GM18951 (cell line): ENCODE measurements around the gene CLASP1.
"Not testable (repeated sequence)": the region's sequence is repeated elsewhere in the genome, so short reads cannot be mapped to it uniquely, and the experiment has no call there.

ENCODE experiments used
- POLR2A ChIP-seq: IDR thresholded peaks from 4 replicates; pipeline ENCODE4 v1.6.1; 2011; ENCODE audit warnings: mild to moderate bottlenecking; ENCODE audit not compliant: insufficient read length, insufficient read depth; ENCODE audit errors: extremely low read depth
- in situ Hi-C: fragments of 300-500 bp; cut with MboI; formaldehyde crosslinking; loops from one replicate; pipeline ENCODE4 v1.12.0; 2022; ENCODE audit warnings: low sequenced_read_pairs, mixed read lengths, inconsistent platforms; ENCODE audit not compliant: unreplicated experiment

The CLASP1 gene

GRCh38 chr2:121648206-121649148 lies 785 bp downstream of the CLASP1 start:
- no peak for TF ChIP-seq POLR2A
- in situ Hi-C loops, result no loop called here

GRCh38 chr2:121647396-121647795 lies 1.9 kb downstream of the CLASP1 start:
- in situ Hi-C loops, result no loop called here
- no peak for TF ChIP-seq POLR2A

- in situ Hi-C loops, result no loop called here
- TF ChIP-seq POLR2A, result no peak
Observed at GRCh38 chr2:121644715-121645114, 4.5 kb downstream of the CLASP1 start.

GRCh38 chr2:121643877-121644276 lies 5.4 kb downstream of the CLASP1 start:
- no peak for TF ChIP-seq POLR2A
- in situ Hi-C loops, result no loop called here

GRCh38 chr2:121640380-121641316 lies 8.6 kb downstream of the CLASP1 start:
- TF ChIP-seq POLR2A, result no peak
- in situ Hi-C loops, result no loop called here

- in situ Hi-C loops, result not testable (repeated sequence)
Observed at GRCh38 chr2:121639846-121640245, 9.4 kb downstream of the CLASP1 start.

GRCh38 chr2:121638333-121638732 lies 10.9 kb downstream of the CLASP1 start:
- in situ Hi-C loops, result no loop called here
- TF ChIP-seq POLR2A, result no peak

- in situ Hi-C loops, result no loop called here
- no peak for TF ChIP-seq POLR2A
Observed at GRCh38 chr2:121635371-121635770, 13.9 kb downstream of the CLASP1 start.

- in situ Hi-C loops, result no loop called here
- no peak for TF ChIP-seq POLR2A
Observed at GRCh38 chr2:121634354-121635307, 14.6 kb downstream of the CLASP1 start.

- in situ Hi-C loops, result no loop called here
- no peak for TF ChIP-seq POLR2A
Observed at GRCh38 chr2:121633463-121633862, 15.8 kb downstream of the CLASP1 start.

GRCh38 chr2:121627525-121628050 lies 21.7 kb downstream of the CLASP1 start:
- in situ Hi-C loops, result no loop called here
- no peak for TF ChIP-seq POLR2A

- TF ChIP-seq POLR2A, result no peak
- in situ Hi-C loops, result no loop called here
Observed at GRCh38 chr2:121626777-121627524, 22.3 kb downstream of the CLASP1 start.

- in situ Hi-C loops, result no loop called here
- TF ChIP-seq POLR2A, result no peak
Observed at GRCh38 chr2:121625953-121626352, 23.3 kb downstream of the CLASP1 start.
